ENCODE measurements around the gene PARD3B. TPM values are rescaled to one million over a fixed set of nuclear protein-coding genes. Genes with fewer than 3 reads are reported as not detected.

The PARD3B gene
- total and polyA plus RNA-seq, 2 of the 13 experiments (the other 11 are each of a cell fraction or from before 2014, with no cell fraction given) = 0.71 to 2.3 TPM

- TF ChIP-seq, protein P1, sequence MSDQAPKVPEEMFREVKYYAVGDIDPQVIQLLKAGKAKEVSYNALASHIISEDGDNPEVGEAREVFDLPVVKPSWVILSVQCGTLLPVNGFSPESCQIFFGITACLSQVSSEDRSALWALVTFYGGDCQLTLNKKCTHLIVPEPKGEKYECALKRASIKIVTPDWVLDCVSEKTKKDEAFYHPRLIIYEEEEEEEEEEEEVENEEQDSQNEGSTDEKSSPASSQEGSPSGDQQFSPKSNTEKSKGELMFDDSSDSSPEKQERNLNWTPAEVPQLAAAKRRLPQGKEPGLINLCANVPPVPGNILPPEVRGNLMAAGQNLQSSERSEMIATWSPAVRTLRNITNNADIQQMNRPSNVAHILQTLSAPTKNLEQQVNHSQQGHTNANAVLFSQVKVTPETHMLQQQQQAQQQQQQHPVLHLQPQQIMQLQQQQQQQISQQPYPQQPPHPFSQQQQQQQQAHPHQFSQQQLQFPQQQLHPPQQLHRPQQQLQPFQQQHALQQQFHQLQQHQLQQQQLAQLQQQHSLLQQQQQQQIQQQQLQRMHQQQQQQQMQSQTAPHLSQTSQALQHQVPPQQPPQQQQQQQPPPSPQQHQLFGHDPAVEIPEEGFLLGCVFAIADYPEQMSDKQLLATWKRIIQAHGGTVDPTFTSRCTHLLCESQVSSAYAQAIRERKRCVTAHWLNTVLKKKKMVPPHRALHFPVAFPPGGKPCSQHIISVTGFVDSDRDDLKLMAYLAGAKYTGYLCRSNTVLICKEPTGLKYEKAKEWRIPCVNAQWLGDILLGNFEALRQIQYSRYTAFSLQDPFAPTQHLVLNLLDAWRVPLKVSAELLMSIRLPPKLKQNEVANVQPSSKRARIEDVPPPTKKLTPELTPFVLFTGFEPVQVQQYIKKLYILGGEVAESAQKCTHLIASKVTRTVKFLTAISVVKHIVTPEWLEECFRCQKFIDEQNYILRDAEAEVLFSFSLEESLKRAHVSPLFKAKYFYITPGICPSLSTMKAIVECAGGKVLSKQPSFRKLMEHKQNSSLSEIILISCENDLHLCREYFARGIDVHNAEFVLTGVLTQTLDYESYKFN (CRISPR knock-in tag; conservative IDR thresholded peaks at IDR 0.05) = peak; percentile 47; the same call in 1 of the 2 replicates
- TF ChIP-seq MED1 (CRISPR knock-in tag; IDR thresholded peaks at IDR 0.05) = peak; percentile 33; the same call in 1 of the 2 replicates
- TF ChIP-seq AKAP8 (CRISPR knock-in tag; IDR thresholded peaks at IDR 0.05) = no peak
- no peak for TF ChIP-seq ARHGAP35 (CRISPR knock-in tag; IDR thresholded peaks at IDR 0.05; ENCODE audit: borderline replicate concordance)
- TF ChIP-seq, protein P2, sequence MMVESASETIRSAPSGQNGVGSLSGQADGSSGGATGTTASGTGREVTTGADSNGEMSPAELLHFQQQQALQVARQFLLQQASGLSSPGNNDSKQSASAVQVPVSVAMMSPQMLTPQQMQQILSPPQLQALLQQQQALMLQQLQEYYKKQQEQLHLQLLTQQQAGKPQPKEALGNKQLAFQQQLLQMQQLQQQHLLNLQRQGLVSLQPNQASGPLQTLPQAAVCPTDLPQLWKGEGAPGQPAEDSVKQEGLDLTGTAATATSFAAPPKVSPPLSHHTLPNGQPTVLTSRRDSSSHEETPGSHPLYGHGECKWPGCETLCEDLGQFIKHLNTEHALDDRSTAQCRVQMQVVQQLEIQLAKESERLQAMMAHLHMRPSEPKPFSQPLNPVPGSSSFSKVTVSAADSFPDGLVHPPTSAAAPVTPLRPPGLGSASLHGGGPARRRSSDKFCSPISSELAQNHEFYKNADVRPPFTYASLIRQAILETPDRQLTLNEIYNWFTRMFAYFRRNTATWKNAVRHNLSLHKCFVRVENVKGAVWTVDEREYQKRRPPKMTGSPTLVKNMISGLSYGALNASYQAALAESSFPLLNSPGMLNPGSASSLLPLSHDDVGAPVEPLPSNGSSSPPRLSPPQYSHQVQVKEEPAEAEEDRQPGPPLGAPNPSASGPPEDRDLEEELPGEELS (CRISPR knock-in tag; IDR thresholded peaks at IDR 0.05) = peak; percentile 55; the same call in 1 of the 2 replicates
- TF ChIP-seq ZNF609 (CRISPR knock-in tag; IDR thresholded peaks at IDR 0.05; ENCODE audit: borderline replicate concordance) = peak; percentile 23; the same call in 1 of the 2 replicates
- TF ChIP-seq NR2F6 (IDR thresholded peaks at IDR 0.05) = no peak
- TF ChIP-seq NR2F6 (CRISPR knock-in tag; IDR thresholded peaks at IDR 0.05) = 0 out of 2 replicates have a peak, but pooled peaks have one; percentile 21
- TF ChIP-seq ZNF326 (CRISPR knock-in tag; IDR thresholded peaks at IDR 0.05; ENCODE audit: borderline replicate concordance) = no peak
- peak; percentile 60; the same call in 1 of the 2 replicates for TF ChIP-seq HMG20A (CRISPR knock-in tag; IDR thresholded peaks at IDR 0.05; ENCODE audit: borderline replicate concordance)
- no peak for TF ChIP-seq ZMAT5 (CRISPR knock-in tag; IDR thresholded peaks at IDR 0.05; ENCODE audit: borderline replicate concordance, low read depth)
- peak; percentile 65; the same call in 1 of the 2 replicates for TF ChIP-seq SIX4 (CRISPR knock-in tag; IDR thresholded peaks at IDR 0.05)
- no peak for TF ChIP-seq ZNF512 (CRISPR knock-in tag; IDR thresholded peaks at IDR 0.05)
- 0 out of 2 replicates have a peak, but pooled peaks have one; percentile 43 for TF ChIP-seq MED13 (CRISPR knock-in tag; IDR thresholded peaks at IDR 0.05)
Measured at GRCh38 chr2:205030695-205031094, 485.4 kb downstream of the PARD3B start (continued).

All from HepG2 (cell line).